Right forelimb (tissue), 1 donor: Measurements from ENCODE around the gene KLHL29.

Source experiments
- DNase-seq: peaks from one replicate; pipeline ENCODE4 v3.0.0-alpha.2; 2018

The KLHL29 gene

GRCh38 chr2:23642516-23642915, 257.5 kb downstream of the KLHL29 start:
- no peak for DNase-seq

- no peak for DNase-seq
Observed at GRCh38 chr2:23645230-23645808, 260.3 kb downstream of the KLHL29 start.

GRCh38 chr2:23647563-23647962, 262.6 kb downstream of the KLHL29 start:
- no peak for DNase-seq

- no peak for DNase-seq
Observed at GRCh38 chr2:23649303-23649702, 264.3 kb downstream of the KLHL29 start.

GRCh38 chr2:23649819-23650218, 264.8 kb downstream of the KLHL29 start:
- no peak for DNase-seq

GRCh38 chr2:23651187-23652080, 266.5 kb downstream of the KLHL29 start:
- no peak for DNase-seq

- no peak for DNase-seq
Observed at GRCh38 chr2:23653326-23653725, 268.3 kb downstream of the KLHL29 start.

GRCh38 chr2:23654756-23655155, 269.8 kb downstream of the KLHL29 start:
- no peak for DNase-seq

GRCh38 chr2:23655934-23656596, 271.1 kb downstream of the KLHL29 start:
- no peak for DNase-seq

GRCh38 chr2:23656597-23656973, 271.6 kb downstream of the KLHL29 start:
- DNase-seq: no peak

- DNase-seq: no peak
Observed at GRCh38 chr2:23657371-23657770, 272.4 kb downstream of the KLHL29 start.

- no peak for DNase-seq
Observed at GRCh38 chr2:23657934-23658333, 273.0 kb downstream of the KLHL29 start.

- DNase-seq: no peak
Observed at GRCh38 chr2:23658466-23658942, 273.5 kb downstream of the KLHL29 start.

GRCh38 chr2:23659328-23659727, 274.3 kb downstream of the KLHL29 start:
- no peak for DNase-seq

GRCh38 chr2:23659773-23660172, 274.8 kb downstream of the KLHL29 start:
- no peak for DNase-seq

- DNase-seq: no peak
Observed at GRCh38 chr2:23660237-23660636, 275.3 kb downstream of the KLHL29 start.

GRCh38 chr2:23661276-23662050, 276.5 kb downstream of the KLHL29 start:
- no peak for DNase-seq

GRCh38 chr2:23662466-23662865, 277.5 kb downstream of the KLHL29 start:
- DNase-seq: no peak

GRCh38 chr2:23662941-23663920, 278.3 kb downstream of the KLHL29 start:
- DNase-seq: peak; percentile 76

- DNase-seq: no peak
Observed at GRCh38 chr2:23664066-23664788, 279.2 kb downstream of the KLHL29 start.
